ENCODE results near the gene PIP5KL1. TPM values are rescaled to one million over a fixed set of nuclear protein-coding genes. Genes with fewer than 3 reads are reported as not detected.

The PIP5KL1 gene
- polyA plus RNA-seq, 3 donors = 0.31 to 0.57 (median 0.39) TPM

DNA sequence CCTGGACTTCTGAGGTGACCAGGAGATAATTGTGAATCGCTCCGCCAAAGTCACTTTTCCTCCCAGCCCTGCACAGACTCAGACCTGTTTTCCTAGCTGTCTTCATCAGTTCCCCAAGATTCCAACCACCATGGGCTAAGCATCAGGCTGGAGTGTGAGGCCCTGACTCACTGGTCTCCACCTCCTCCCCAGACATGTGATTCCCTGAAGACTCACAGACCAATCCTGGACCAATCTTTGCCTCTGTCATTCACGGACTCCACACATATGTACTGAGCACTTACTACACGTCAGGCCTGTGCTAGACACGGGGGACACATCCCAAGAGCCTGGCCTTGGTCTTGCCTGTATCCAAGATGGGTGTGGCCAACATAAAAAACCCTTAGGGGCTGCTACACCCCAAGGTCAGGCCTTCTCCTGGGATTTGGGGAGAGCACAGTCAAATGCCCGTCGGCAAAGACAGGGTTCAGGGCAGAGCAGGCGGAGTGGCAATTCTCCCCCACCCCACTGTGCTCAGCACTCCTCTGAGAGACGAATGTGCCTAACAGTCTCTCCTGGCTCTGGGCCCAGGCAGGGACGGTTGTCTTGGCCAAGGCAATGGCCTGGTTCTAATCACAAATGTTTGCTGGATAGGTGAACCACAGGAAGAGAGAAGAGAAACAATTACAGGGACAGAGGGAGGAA is 38.3 kb upstream of the PIP5KL1 start:
- Histone ChIP-seq H3K27ac (ENCODE audit: low read depth in 1 of 2, low read length in 2 of 2) (no peak overlapping the region), H3K79me2 (ENCODE audit: insufficient read depth, low read length) (no peaks in the 10 kb centered on the region), H4K20me1 (ENCODE audit: insufficient read depth, low read length) (no peaks in the 10 kb centered on the region), H3K27me3 (ENCODE audit: control insufficient read depth in 2 of 2, insufficient read depth in 2 of 2, low read length in 2 of 2) (no peaks in the 10 kb centered on the region), H3K9ac (ENCODE audit: insufficient read depth, low read length, poor library complexity, severe bottlenecking) (no peak overlapping the region), H2AFZ (ENCODE audit: insufficient read depth, low read depth, low read length, poor library complexity, severe bottlenecking) (no peak overlapping the region), H3K9me3 (replicated peaks in 1 of 2; ENCODE audit: control insufficient read depth in 1 of 2, insufficient read depth in 1 of 2, low read length in 2 of 2) (no peaks in the 10 kb centered on the region), H3K4me1 (ENCODE audit: control insufficient read depth in 1 of 2, insufficient read depth in 2 of 2, low read length in 2 of 2) (peaks cover 21 to 40% of the 10 kb centered on the region in 2 donors), H3K4me2 (replicated peaks; ENCODE audit: extremely low read depth, low read length, poor library complexity, severe bottlenecking) (no peak overlapping the region), H3K4me3 (replicated peaks in 1 of 3; ENCODE audit: low read depth in 2 of 3, low read length in 3 of 3) (no peak overlapping the region), H3K36me3 (replicated peaks in 1 of 2; ENCODE audit: control insufficient read depth in 1 of 2, insufficient read depth in 2 of 2, low read length in 2 of 2) (no peaks in the 10 kb centered on the region)
- no peak for DNase-seq
- Mint-ChIP-seq H3K27ac (peak overlapping the region in 1 of 7 donors; percentile 78), H3K9me3 (peaks cover 0 to 2% (median 0%) of the 10 kb centered on the region in 7 donors), H3K4me3 (no peak overlapping the region), H3K4me1 (peaks cover 47% of the 10 kb centered on the region), H3K36me3 (peaks cover 0 to 2% of the 10 kb centered on the region in 2 donors), H3K27me3 (ENCODE audit: low read depth in 3 of 3) (peaks cover 2 to 8% (median 4%) of the 10 kb centered on the region in 3 donors)
- TF ChIP-seq, protein P1, sequence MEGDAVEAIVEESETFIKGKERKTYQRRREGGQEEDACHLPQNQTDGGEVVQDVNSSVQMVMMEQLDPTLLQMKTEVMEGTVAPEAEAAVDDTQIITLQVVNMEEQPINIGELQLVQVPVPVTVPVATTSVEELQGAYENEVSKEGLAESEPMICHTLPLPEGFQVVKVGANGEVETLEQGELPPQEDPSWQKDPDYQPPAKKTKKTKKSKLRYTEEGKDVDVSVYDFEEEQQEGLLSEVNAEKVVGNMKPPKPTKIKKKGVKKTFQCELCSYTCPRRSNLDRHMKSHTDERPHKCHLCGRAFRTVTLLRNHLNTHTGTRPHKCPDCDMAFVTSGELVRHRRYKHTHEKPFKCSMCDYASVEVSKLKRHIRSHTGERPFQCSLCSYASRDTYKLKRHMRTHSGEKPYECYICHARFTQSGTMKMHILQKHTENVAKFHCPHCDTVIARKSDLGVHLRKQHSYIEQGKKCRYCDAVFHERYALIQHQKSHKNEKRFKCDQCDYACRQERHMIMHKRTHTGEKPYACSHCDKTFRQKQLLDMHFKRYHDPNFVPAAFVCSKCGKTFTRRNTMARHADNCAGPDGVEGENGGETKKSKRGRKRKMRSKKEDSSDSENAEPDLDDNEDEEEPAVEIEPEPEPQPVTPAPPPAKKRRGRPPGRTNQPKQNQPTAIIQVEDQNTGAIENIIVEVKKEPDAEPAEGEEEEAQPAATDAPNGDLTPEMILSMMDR (IDR thresholded peaks at IDR 0.05) = no peak
- WGBS (ENCODE audit: insufficient coverage) = 90% methylated on average over 6 of the region's 10 CpGs
- intact Hi-C loops (cut with micrococcal nuclease) = no loop called here

DNA sequence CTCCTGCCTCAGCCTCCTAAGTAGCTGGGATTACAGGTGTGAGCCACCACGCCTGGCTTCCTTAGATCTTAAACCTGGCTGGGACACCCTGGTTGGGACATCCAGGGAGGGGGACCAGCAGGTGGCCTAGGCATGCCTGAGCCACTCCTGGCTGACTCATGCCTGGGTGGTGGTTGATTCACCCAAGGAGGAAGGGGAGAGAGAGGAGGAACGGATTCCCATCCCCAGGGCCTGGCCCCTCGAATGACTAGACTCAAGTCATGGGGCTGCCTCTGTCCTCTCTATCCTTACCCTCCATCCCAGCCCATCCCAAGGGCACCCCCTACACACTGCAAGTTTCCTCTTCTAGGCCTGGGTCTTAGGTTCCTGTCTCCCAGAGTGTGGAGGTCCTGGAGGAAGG is 37.5 kb upstream of the PIP5KL1 start:
- H3K9me3 Mint-ChIP-seq = peaks cover 0 to 2% (median 0%) of the 10 kb centered on the region in 7 donors
- peaks cover 47% of the 10 kb centered on the region for H3K4me1 Mint-ChIP-seq
- Histone ChIP-seq H2AFZ (ENCODE audit: insufficient read depth, low read depth, low read length, poor library complexity, severe bottlenecking) (no peak overlapping the region), H4K20me1 (ENCODE audit: insufficient read depth, low read length) (no peaks in the 10 kb centered on the region), H3K4me3 (replicated peaks in 1 of 3; ENCODE audit: low read depth in 2 of 3, low read length in 3 of 3) (no peak overlapping the region), H3K9ac (ENCODE audit: insufficient read depth, low read length, poor library complexity, severe bottlenecking) (no peak overlapping the region), H3K9me3 (replicated peaks in 1 of 2; ENCODE audit: control insufficient read depth in 1 of 2, insufficient read depth in 1 of 2, low read length in 2 of 2) (no peaks in the 10 kb centered on the region), H3K27me3 (ENCODE audit: control insufficient read depth in 2 of 2, insufficient read depth in 2 of 2, low read length in 2 of 2) (no peaks in the 10 kb centered on the region), H3K79me2 (ENCODE audit: insufficient read depth, low read length) (no peaks in the 10 kb centered on the region), H3K36me3 (replicated peaks in 1 of 2; ENCODE audit: control insufficient read depth in 1 of 2, insufficient read depth in 2 of 2, low read length in 2 of 2) (no peaks in the 10 kb centered on the region), H3K4me2 (replicated peaks; ENCODE audit: extremely low read depth, low read length, poor library complexity, severe bottlenecking) (no peak overlapping the region), H3K27ac (ENCODE audit: low read depth in 1 of 2, low read length in 2 of 2) (no peak overlapping the region), H3K4me1 (ENCODE audit: control insufficient read depth in 1 of 2, insufficient read depth in 2 of 2, low read length in 2 of 2) (peaks cover 21 to 40% of the 10 kb centered on the region in 2 donors)
- DNase-seq = peak in 2 of 3 donors; percentile 17 to 55
- peaks cover 2 to 8% (median 4%) of the 10 kb centered on the region in 3 donors for H3K27me3 Mint-ChIP-seq (ENCODE audit: low read depth in 3 of 3)
- 83% methylated on average over 1 of the region's 3 CpGs for WGBS (ENCODE audit: insufficient coverage)
- TF ChIP-seq, protein P1 (IDR thresholded peaks at IDR 0.05) = no peak
- H3K27ac Mint-ChIP-seq = peak overlapping the region in 5 of 7 donors; percentile 16 to 81 (median 57)
- no peak overlapping the region for H3K4me3 Mint-ChIP-seq
- intact Hi-C loops (cut with micrococcal nuclease) = no loop called here
- H3K36me3 Mint-ChIP-seq = peaks cover 0 to 2% of the 10 kb centered on the region in 2 donors
